AG04449 (cell line): ENCODE results near the gene OS9.

Source experiments
- CTCF ChIA-PET: fragments of 350-600 bp; formaldehyde crosslinking; extraction: SDS; loops from one replicate; lab custom pipeline; 2021; ENCODE audit warnings: antibody characterized with exemption; lab: Yijun Ruan, JAX
- POLR2A ChIA-PET: fragments of 400-600, 350-600 bp; formaldehyde crosslinking; extraction: SDS; loops from one replicate; lab custom pipeline; 2020; ENCODE audit warnings: antibody characterized with exemption, inconsistent platforms; lab: Yijun Ruan, JAX
- DNase-seq: peaks from one replicate; pipeline ENCODE4 v3.0.0-alpha.2; 2010; ENCODE audit warnings: low read depth, low spot score
- H3K4me3 ChIP-seq: 2 replicates; pipeline ENCODE4 v1.5.1; 2011; ENCODE audit warnings: low read depth, mild to moderate bottlenecking, control low read depth, low read length
- CTCF ChIP-seq: IDR thresholded peaks from one replicate; pipeline ENCODE4 v1.5.1; 2011; ENCODE audit warnings: mild to moderate bottlenecking, moderate library complexity, low read length, control low read depth, inconsistent platforms; ENCODE audit not compliant: insufficient read depth; ENCODE audit errors: missing control alignments

Gene OS9

GRCh38 chr12:57722716-57723629 lies 29.0 kb downstream of the OS9 start:
- CTCF ChIA-PET, result interaction anchor here (0.6 to 5.3 kb wide), 6 partner anchors 9 to 182 kb away, joined by 3 to 82 read pairs (median 3); partner anchors contain the start of gene AGAP2
- no peak for DNase-seq
- no peak for TF ChIP-seq CTCF
- H3K4me3 ChIP-seq, result no peak overlapping the region
- POLR2A ChIA-PET, result interaction anchor here (0.7 kb wide), 1 partner anchor 10 kb away, joined by 3 read pairs; no protein-coding TSS in a partner anchor

GRCh38 chr12:57723630-57723962 lies 29.7 kb downstream of the OS9 start:
- DNase-seq, result no peak
- no peak overlapping the region for H3K4me3 ChIP-seq
- ChIA-PET POLR2A (no interaction called here), CTCF (interaction anchor here (0.6 to 5.3 kb wide), 6 partner anchors 10 to 181 kb away, joined by 3 to 82 read pairs (median 3); partner anchors contain the start of gene AGAP2)
- TF ChIP-seq CTCF, result no peak

- DNase-seq, result no peak
- TF ChIP-seq CTCF, result no peak
- CTCF ChIA-PET, result interaction anchor here (0.9 to 5.3 kb wide), 5 partner anchors 10 to 93 kb away, joined by 3 to 82 read pairs (median 22); partner anchors contain the start of genes AGAP2, OS9 and TSPAN31
- no peak overlapping the region for H3K4me3 ChIP-seq
- POLR2A ChIA-PET, result no interaction called here
Observed at GRCh38 chr12:57724003-57724935, 30.3 kb downstream of the OS9 start.

GRCh38 chr12:57724936-57725740 lies 31.2 kb downstream of the OS9 start:
- no peak for DNase-seq
- H3K4me3 ChIP-seq, result no peak overlapping the region
- ChIA-PET POLR2A (interaction anchor here (0.8 to 1.0 kb wide), 2 partner anchors 10 to 27 kb away, joined by 3 to 4 read pairs; partner anchors contain the start of gene CDK4), CTCF (interaction anchor here (0.7 to 5.3 kb wide), 29 partner anchors 9 to 273 kb away, joined by 3 to 82 read pairs (median 5); partner anchors contain the start of genes AGAP2, OS9, TSFM and TSPAN31)
- no peak for TF ChIP-seq CTCF

GRCh38 chr12:57725851-57726150 lies 31.9 kb downstream of the OS9 start:
- peak overlapping the region; percentile 91 for H3K4me3 ChIP-seq
- ChIA-PET POLR2A (interaction anchor here (0.5 to 1.3 kb wide), 5 partner anchors 9 to 224 kb away, joined by 3 to 7 read pairs (median 3); partner anchors contain the start of genes CDK4 and TSPAN31), CTCF (interaction anchor here (0.6 to 5.3 kb wide), 35 partner anchors 9 to 273 kb away, joined by 3 to 82 read pairs (median 4); partner anchors contain the start of genes AGAP2, CYP27B1, OS9 and TSFM)
- TF ChIP-seq CTCF, result no peak
- DNase-seq, result no peak
